Stimulated activated CD4-positive, alpha-beta T cell treated with anti-CD3 and anti-CD28 coated beads, Interleukin-1b, Interleukin-23, amount 100 ng/mL, for 1 hour (primary cell): ENCODE data around the gene ZGPAT.

Source experiments
- DNase-seq, 2 donors: peaks; one replicate each; pipeline ENCODE4 v3.0.0-alpha.2; 2020; ENCODE audit warnings: low read depth in 2 of 2

ZGPAT gene

DNA sequence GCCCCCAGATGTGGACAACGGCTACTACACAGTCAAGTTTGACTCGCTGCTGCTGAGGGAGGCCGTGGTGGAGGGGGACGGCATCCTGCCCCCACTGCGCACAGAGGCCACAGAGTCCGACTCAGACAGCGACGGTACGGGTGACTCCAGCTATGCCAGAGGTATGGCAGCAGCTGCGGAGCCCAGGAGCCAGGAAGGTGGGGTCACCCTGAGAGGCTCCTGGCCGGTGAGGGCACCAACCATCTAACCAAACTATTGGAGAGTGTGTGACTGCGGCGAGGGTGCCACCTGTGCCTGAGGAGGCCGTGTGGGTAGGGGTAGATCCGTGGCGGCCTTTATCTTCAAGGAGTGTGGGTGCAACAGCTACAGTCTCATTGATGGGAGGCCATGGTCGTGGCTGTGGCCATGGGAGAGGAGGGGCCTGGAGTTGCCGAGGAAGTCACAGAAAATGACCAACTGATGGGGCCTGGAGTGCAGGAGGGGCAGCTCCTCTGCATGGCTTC, 25.8 kb downstream of the ZGPAT start:
- DNase-seq: no peak

DNA sequence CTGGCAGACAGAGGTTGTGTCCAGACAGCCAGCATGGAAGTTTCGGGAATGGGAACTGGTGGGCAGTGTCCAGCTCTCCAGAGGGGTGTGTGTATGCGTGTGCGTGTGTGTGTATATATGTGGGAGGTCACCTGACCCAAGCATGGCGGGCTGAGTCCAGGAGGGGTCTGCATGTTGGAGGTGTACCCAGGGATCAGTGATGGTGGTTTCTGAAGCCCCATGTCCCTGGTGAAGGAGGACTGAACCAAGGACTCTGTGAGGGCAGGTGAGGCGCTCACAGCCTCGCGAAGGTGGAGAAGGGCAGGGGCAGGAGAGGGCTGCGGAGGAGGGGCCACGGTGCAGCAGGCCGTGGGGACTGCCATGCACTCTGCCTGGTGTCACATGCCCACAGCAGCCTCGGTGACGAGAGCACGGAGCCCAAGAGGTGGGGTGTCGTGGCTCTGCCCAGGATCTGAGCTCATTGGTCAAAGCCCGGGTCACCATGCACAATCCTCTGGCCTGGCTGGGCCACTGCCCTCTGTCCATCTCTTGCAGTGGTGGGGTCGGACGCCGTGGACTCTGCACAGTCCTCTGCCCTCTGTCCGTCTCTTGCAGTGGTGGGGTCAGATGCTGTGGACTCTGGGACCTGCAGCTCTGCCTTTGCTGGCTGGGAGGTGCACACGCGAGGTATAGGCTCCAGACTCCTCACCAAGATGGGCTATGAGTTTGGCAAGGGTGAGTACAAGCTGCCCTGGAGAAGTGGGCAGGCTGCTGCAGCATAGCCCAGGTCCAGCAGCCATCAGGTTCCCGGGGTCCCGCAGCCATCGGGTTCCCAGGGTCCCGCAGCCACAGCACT, 26.5 kb downstream of the ZGPAT start:
- DNase-seq: no peak

DNA sequence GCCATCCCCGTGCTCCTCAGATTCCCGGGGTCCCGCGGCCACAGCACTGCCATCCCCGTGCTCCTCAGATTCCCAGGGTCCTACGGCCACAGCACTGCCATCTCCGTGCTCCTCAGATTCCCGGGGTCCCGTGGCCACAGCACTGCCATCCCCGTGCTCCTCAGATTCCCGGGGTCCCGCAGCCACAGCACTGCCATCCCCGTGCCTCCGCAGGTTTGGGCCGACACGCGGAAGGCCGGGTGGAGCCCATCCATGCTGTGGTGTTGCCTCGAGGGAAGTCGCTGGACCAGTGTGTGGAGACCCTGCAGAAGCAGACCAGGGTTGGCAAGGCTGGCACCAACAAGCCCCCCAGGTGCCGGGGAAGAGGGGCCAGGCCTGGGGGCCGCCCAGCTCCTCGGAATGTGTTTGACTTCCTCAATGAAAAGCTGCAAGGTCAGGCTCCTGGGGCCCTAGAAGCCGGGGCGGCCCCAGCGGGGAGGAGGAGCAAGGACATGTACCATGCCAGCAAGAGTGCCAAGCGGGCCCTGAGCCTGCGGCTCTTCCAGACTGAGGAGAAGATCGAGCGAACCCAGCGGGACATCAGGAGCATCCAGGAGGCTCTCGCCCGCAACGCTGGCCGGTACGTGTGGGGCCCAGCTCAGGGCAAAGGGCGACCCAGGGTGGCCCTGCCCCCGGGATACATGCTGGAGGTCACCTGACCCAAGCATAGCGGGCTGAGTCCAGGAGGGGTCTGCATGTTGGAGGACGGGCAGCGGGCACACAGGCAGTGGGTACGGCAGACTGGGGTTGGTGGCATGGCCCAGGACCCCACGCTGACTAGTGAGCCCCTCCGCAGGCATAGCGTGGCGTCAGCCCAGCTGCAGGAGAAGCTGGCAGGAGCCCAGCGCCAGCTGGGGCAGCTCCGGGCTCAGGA, 27.4 kb downstream of the ZGPAT start:
- DNase-seq: no peak

DNA sequence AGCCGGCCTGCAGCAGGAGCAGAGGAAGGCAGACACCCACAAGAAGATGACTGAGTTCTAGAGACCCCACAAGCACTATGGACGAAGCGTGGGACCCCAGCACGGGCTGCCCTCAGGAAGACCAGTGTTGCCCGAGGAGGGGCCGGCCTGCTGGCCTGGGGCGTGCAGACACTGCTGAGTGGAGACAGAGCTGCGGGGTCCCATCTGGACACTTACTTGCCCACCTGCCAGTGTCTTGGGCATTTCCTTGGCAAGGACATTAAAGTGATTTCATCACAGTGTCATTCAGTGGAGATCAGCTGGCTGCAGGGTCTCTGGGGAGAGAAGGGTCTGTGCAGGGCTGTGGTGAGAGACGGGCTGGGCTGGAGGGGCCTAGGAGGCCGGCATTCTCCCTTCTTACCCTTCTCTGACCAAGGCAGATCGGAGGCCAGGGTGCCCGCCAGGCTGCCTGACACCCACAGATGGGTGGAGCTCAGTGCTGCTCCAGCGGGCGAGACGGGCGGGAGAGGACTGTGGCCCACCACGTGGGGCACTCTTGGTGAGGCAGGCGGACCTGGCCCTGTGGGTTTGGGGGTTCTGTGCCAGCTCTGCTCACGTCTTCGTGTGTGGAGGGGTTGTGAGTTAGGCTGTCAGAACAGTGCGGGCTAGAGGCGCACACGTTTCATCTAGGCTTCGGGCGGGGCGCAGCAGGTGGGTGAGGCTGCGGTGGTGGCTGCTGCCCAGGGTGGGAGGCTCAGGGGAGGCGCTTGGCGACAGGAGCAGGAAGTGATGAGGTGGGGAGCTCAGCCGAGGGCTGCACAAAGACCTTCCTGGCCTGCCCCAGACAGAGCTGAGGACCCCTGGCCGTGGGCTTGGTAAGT, 28.2 kb downstream of the ZGPAT start, which contains the start of gene LIME1:
LIME1 (plus strand) TSS at position 806 of the 860 bp plus-strand sequence. CDS start 886 bp downstream, outside the sequence.
- no peak for DNase-seq

DNA sequence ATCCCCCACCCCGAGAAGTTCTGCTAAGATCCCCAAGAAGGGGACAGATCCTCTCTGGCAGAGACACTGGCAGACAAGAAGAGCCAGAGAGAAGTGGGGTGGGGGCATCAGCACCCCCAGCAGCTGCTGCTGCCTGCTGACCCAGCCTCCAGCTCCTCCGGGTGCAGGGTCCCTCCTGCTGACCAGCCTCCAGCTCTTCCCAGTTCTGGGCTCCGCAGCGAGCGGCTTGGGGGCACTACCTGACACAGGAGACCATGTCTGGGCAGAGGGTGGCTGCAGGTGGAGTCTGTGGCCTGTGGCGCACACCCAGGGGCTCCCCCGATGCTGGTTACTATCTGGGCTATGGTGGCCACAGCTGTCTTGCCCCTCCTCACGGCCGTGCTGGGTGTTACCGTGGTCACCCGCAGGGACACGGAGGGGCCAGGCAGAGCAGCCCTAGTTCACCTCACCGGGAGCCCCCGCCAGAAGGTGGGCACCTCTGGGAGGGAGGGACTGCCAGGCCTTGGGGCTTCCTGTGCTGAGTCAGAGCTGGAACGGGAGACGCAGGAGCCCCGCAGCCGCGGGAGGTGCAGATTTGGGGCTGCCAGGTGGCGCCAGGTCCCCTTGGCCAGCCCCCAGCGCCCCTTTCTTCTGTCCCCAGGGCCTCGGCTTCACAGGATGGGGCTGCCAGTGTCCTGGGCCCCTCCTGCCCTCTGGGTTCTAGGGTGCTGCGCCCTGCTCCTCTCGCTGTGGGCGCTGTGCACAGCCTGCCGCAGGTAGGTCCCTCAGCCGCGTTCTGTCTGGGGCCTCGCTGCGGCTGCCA, 29.3 kb downstream of the ZGPAT start:
- no peak for DNase-seq

DNA sequence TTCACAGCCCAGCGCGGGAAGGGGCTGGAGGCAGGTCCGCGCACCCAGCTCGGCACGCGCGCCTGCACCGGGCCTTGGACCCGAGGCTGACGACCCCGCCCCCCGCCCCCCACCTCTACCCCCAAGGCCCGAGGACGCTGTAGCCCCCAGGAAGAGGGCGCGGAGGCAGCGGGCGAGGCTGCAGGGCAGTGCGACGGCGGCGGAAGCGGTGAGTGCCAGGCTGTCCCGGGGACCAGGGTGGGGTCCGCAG, 29.8 kb downstream of the ZGPAT start:
- no peak for DNase-seq

DNA sequence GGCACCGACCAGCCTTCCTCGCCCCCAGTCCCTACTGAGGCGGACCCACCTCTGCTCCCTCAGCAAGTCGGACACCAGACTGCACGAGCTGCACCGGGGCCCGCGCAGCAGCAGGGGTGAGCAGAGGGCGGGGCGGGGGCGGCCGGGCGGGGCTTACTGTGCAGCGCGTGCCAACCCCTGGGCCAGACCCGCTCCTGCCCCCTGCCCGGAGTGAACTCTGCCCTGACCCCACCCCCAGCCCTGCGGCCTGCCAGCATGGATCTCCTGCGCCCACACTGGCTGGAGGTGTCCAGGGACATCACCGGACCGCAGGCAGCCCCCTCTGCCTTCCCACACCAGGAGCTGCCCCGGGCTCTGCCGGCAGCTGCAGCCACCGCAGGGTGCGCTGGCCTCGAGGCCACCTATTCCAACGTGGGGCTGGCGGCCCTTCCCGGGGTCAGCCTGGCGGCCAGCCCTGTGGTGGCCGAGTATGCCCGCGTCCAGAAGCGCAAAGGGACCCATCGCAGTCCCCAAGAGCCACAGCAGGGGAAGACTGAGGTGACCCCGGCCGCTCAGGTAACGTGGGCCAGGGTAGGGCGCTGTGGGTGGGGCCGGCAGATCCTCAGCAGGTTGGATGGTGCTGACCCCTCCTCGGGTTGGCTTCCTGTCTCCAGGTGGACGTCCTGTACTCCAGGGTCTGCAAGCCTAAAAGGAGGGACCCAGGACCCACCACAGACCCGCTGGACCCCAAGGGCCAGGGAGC, 30.3 kb downstream of the ZGPAT start:
- no peak for DNase-seq

DNA sequence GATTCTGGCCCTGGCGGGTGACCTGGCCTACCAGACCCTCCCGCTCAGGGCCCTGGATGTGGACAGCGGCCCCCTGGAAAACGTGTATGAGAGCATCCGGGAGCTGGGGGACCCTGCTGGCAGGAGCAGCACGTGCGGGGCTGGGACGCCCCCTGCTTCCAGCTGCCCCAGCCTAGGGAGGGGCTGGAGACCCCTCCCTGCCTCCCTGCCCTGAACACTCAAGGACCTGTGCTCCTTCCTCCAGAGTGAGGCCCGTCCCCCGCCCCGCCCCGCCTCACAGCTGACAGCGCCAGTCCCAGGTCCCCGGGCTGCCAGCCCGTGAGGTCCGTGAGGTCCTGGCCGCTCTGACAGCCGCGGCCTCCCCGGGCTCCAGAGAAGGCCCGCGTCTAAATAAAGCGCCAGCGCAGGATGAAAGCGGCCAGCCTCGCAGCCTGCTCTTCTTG, 30.9 kb downstream of the ZGPAT start:
- DNase-seq: no peak

DNA sequence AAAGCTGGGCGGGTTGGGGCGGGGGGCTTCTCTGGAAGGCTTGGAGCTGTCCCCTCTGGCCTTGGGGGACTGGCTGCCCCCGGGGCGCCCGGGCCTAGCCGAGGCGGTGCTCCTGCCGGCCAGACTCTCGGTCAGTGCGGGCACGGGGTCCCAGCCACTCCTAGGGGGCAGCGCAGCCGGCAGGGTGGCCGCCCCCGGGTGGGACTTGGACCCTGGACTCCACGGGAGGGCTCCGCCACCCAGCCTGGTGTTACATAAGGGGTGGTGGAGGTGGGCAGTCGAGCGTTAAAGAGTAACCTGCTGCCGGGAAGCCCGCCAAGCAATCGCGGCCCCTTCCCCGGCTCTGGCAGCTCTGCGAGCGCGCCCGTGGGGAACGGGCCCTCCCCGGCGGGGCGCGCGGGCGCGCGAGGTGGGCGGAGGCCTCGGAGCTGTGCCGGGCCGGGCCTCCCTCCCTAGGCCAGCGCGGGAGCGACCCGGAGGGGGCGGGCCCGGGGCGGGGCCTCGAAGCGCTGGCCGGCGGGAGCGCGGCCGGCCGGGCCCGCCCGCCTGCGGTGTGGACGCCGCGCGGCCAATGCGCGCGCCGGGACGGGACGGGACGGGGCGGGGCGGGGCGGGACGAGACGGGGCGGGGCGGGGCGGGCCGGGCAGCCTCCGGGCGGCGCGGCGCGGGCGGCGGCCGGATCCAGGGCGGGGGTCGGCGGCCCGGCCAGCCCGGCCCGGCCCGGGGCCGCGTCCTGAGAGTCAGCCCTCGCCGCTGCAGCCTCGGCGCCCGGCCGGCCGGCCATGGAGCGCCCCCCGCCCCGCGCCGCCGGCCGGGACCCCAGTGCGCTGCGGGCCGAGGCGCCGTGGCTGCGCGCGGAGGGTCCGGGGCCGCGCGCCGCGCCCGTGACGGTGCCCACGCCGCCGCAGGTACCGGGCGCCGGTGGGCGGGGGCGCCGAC, 31.6 kb downstream of the ZGPAT start, which contains the start of gene SLC2A4RG:
SLC2A4RG (plus strand) TSS at position 647 of the 940 bp plus-strand sequence; CDS start at position 784, 137 bp downstream.
- no peak for DNase-seq

DNA sequence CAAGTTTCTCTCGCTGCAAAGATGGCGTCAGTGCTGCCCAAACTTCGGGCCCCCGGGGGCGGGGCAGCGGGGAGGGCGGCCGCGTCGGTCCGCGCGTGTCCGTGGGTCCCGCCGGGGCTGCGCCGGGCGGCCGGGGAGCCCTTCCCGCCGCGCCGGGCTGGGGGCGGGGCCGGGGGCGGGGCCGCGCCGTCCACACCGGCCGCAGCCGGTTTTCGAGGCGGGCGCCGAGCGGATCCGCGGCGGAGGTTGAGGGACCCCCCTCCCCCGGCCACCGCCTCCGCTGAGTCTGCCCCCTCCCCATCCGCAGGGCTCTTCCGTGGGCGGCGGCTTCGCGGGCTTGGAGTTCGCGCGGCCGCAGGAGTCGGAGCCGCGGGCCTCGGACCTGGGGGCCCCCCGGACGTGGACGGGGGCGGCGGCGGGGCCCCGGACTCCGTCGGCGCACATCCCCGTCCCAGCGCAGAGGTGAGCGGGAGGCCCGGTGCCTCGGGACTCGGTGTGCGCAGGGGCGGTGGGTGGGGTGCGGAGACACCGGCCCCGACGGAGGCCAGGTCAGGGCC, 32.3 kb downstream of the ZGPAT start:
- DNase-seq: no peak

DNA sequence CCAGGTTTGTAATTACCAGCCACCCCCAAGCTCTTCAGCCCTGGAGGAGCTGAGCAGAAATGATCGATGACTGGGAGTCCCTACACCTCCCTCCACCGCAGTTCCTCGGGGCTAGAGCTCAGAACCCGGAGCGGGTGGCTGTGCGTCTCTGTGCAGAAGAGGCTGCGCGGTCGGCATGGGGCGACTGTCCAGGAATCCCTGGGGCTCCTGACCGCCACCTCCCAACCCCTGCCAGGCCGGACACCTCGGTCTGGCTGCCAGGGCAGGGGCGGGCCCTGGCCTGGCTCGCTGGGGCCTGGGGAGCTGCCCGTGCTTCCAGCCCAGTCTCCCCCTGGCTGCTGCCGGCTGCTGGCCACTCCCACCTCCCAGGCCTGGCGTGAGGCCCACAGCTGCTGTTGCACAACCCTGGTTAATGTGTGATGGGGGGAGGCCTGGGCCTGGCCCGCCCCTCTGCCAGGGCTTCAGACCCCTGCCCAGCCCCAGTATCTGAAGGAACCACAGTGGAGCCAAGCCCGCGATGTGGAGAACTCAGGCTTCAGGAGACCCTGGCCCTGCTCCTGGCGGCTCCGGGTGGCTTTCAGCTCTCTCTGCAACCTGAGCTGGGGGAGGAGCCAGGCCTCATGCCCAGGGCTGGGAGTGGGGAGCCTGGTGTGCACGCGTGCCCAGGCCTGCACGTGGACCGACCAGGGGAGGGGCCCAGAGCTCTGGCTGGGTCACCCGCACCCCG, 33.0 kb downstream of the ZGPAT start:
- DNase-seq: no peak

DNA sequence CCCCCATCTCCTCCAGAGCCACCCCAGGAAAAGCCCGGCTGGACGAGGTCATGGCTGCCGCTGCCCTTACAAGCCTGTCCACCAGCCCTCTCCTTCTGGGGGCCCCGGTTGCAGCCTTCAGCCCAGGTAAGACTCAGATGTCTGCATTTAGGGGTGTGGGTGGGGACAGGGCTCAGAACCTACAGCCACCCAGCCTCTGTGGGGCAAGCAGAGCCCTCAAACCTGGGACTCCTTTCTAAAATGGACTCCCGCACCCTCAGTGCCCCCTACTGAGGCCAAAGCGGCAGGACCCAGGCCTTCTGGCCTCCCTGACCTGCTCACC, 33.5 kb downstream of the ZGPAT start:
- no peak for DNase-seq

DNA sequence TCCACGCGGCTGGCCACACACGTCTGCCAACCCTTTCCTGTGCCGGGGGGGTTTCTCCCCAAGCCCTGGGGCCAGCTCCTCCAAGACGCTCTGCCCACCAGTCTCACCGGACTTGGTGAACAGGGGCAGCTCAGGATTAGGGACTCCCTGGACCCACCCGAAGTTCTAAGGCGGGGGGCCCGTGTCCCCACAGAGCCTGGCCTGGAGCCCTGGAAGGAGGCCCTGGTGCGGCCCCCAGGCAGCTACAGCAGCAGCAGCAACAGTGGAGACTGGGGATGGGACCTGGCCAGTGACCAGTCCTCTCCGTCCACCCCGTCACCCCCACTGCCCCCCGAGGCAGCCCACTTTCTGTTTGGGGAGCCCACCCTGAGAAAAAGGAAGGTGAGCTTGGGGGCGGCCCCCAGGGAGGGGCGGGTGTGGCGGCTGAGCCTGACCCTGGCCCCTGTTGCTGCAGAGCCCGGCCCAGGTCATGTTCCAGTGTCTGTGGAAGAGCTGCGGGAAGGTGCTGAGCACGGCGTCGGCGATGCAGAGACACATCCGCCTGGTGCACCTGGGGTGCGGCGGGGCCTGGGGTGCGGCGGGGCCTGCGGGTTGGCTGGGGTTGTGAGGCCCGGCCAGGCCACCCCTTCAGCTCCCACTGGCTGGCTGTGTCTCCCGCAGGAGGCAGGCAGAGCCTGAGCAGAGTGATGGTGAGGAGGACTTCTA, 34.0 kb downstream of the ZGPAT start:
- no peak for DNase-seq

DNA sequence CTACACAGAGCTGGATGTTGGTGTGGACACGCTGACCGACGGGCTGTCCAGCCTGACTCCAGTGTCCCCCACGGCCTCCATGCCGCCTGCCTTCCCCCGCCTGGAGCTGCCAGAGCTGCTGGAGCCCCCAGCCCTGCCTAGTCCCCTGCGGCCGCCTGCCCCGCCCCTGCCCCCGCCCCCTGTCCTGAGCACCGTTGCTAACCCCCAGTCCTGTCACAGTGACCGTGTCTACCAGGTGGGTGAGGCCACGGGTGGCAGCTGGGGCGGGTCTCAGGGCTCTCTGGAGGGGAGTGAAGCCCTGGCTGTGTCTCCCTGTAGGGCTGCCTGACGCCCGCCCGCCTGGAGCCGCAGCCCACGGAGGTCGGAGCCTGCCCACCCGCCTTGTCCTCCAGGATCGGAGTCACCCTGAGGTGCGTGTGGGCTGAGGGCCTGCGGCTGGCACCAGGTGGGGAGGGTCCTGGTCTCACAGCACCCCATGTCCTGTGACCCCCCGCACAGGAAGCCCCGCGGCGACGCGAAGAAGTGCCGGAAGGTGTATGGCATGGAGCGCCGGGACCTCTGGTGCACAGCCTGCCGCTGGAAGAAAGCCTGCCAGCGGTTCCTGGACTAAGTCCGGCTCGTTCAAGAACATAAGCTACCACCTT, 34.7 kb downstream of the ZGPAT start:
- DNase-seq: no peak

DNA sequence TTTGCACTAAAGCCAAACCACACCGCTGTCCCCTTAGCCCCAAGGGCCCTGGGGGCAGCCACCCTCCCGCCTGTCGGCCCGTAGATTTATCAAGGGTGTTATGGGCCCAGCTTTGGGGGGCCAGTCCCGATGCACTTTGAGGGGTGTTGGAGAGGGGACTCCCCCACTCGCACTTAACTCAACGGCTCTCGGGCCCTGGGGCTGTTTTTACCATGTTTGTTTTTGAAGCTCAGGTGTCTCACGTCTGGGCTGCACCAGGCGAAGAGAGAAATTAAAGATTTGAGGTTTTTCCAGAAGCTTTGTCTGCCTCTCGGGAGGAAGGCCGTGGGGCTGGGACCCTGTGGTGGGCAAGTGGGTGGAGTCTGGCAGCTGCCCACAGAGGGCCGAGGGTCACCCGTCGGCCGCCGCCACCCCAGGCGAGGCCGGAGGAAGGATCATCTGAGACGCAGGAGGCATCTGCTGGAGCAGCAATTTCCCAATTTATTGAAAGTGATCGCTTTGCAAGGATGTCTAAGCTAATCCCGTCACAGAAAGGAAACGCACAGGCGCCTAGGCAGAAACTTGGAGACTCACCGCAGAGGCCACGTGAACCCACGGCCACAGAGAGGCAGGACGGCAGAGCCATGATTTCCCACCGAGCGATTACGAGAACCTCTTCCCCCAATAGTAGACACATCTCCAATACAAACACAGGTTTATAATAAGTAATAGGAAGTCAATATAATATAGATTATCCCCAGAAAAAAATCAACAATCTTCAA, 35.6 kb downstream of the ZGPAT start:
- no peak for DNase-seq

DNA sequence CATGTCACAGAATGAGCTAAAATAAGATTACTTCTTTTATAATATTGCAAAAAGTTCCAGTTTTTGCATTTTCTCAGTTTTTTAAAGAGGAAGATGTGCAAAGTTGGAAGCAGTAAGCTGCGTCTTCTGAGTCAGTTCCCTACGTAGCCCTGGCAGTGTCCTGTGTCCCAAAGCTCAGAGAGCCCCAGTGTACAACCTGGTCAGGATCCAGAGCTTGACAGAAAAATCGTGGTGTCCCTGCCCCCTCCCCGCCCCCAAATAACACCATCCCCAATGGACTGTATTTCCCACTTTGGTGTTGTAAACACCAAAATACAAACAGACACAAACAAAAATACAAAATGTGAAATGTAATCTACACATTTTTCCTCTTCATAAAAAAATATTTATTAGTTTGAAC, 36.3 kb downstream of the ZGPAT start:
- no peak for DNase-seq
